K562 (cell line): ENCODE data around the gene PLEKHA7. TPM values are rescaled to one million over a fixed set of nuclear protein-coding genes. Genes with fewer than 3 reads are reported as not detected.

Experiments
- ATAC-seq: fragments of 200-7000 bp; cut with Tn5 transposase; 3 replicates; pipeline ENCODE4 v1.9.1; 2020; ENCODE audit warnings: moderate library complexity
- BruUV-seq: library from RNA; stranded (reverse); fragments of 400-500 nt; replicated peaks from 2 replicates; lab custom pipeline; 2021; lab: Mats Ljungman, UMichigan
- CTCF ChIA-PET: fragments of 300-600 bp; formaldehyde crosslinking; extraction: SDS; loops from one replicate; lab custom pipeline; 2021; ENCODE audit warnings: low intra/inter-chr PET ratio; lab: Yijun Ruan, JAX
- POLR2A ChIA-PET: fragments of 300-600, 350-650 bp; sonication (Branson Sonifier 250); formaldehyde crosslinking; extraction: SDS; loops from one replicate; lab custom pipeline; 2021; ENCODE audit warnings: antibody characterized with exemption, inconsistent platforms; lab: Yijun Ruan, JAX
- DNase-seq, 4 experiments: peaks; one replicate each; pipeline versions ENCODE4 v3.0.0 to v3.0.0-alpha.2; 2011 to 2018; ENCODE audit warnings: low spot score in 3 of 4, mixed read lengths in 3 of 4; ENCODE audit errors: extremely low read depth in 1 of 4
- FAIRE-seq: peaks from 2 replicates; lab custom pipeline; 2011; peaks lifted over from hg19 to GRCh38; lab: Jason Lieb, UNC
- H2AFZ ChIP-seq: 2 replicates; pipeline ENCODE4 v1.6.0; 2011; ENCODE audit warnings: low read depth, low read length, control low read depth, inconsistent platforms
- H3K27ac ChIP-seq: fragments of 200-600 bp; 3 replicates; pipeline ENCODE4 v1.8.0; 2011; ENCODE audit warnings: low read depth, mild to moderate bottlenecking, control low read depth, inconsistent platforms, low read length, moderate library complexity, mixed read lengths; ENCODE audit errors: extremely low read depth
- H3K27me3 ChIP-seq, 2 experiments: fragments of 300-600 bp in 1 of 2; 2 replicates in 1 of 2; 3 replicates in 1 of 2; pipeline versions ENCODE4 v1.6.0 to v1.8.0; 2011; ENCODE audit warnings: inconsistent platforms in 2 of 2, low read length in 2 of 2, mild to moderate bottlenecking in 1 of 2, mixed read lengths in 1 of 2, moderate library complexity in 1 of 2; ENCODE audit not compliant: control insufficient read depth in 2 of 2, insufficient read depth in 2 of 2
- H3K36me3 ChIP-seq: fragments of 300-600 bp; 3 replicates; pipeline ENCODE4 v1.8.0; 2011; ENCODE audit warnings: mild to moderate bottlenecking, low read length, inconsistent platforms; ENCODE audit not compliant: control insufficient read depth, insufficient read depth
- H3K4me1 ChIP-seq, 2 experiments: fragments of 200-600 bp in 1 of 2; replicated peaks in 1 of 2; 2 replicates in 1 of 2; 3 replicates in 1 of 2; pipeline versions ENCODE4 v1.5.1 to v1.8.0; 2011; ENCODE audit warnings: inconsistent platforms in 2 of 2, low read length in 2 of 2, mild to moderate bottlenecking in 1 of 2, mixed read lengths in 1 of 2, moderate library complexity in 1 of 2; ENCODE audit not compliant: control insufficient read depth in 2 of 2, insufficient read depth in 2 of 2
- H3K4me2 ChIP-seq: 2 replicates; pipeline ENCODE4 v1.6.1; 2011; ENCODE audit warnings: low read length, control low read depth, inconsistent platforms, mixed read lengths; ENCODE audit not compliant: insufficient read depth
- H3K4me3 ChIP-seq: fragments of 200-600 bp; sonication (generic), shearing (Covaris generic); 2 replicates; pipeline ENCODE4 v1.5.1; 2016; ENCODE audit warnings: control low read depth, inconsistent platforms
- H3K79me2 ChIP-seq: fragments of 200-600 bp; 3 replicates; pipeline ENCODE4 v1.8.0; 2011; ENCODE audit warnings: low read length, inconsistent platforms; ENCODE audit not compliant: control insufficient read depth, insufficient read depth
- H3K9ac ChIP-seq, 2 experiments: 2 replicates each; pipeline versions ENCODE4 v1.6.0 to v1.6.1; 2011; ENCODE audit warnings: low read depth in 2 of 2, low read length in 2 of 2, control low read depth in 1 of 2, inconsistent platforms in 1 of 2, mild to moderate bottlenecking in 1 of 2, mixed read lengths in 1 of 2; ENCODE audit not compliant: insufficient read depth in 1 of 2
- H3K9me1 ChIP-seq: one replicate; pipeline ENCODE4 v1.6.0; 2011; ENCODE audit warnings: inconsistent platforms, mild to moderate bottlenecking, low read length, moderate library complexity; ENCODE audit not compliant: control insufficient read depth, insufficient read depth
- H3K9me3 ChIP-seq: replicated peaks from 2 replicates; pipeline ENCODE4 v1.5.1; 2011; ENCODE audit warnings: low read depth, low read length, inconsistent platforms; ENCODE audit not compliant: control insufficient read depth, insufficient read depth
- H4K20me1 ChIP-seq: replicated peaks from 2 replicates; pipeline ENCODE4 v1.6.1; 2011; ENCODE audit warnings: low read length, inconsistent platforms, mixed read lengths; ENCODE audit not compliant: control insufficient read depth, insufficient read depth
- BCOR ChIP-seq: fragments of 450-650 bp; IDR thresholded peaks from 2 replicates; pipeline ENCODE4 v1.6.1; 2016
- CBX1 ChIP-seq: sonication (generic); IDR thresholded peaks from 2 replicates; pipeline ENCODE4 v1.6.1; 2016; ENCODE audit warnings: antibody characterized with exemption, low read depth, mild to moderate bottlenecking
- CBX3 ChIP-seq, 2 experiments: IDR thresholded peaks; 1 replicate in 1 of 2; 2 replicates in 1 of 2; pipeline ENCODE4 v1.6.1; 2012; ENCODE audit warnings: inconsistent platforms in 2 of 2, low read length in 2 of 2, borderline replicate concordance in 1 of 2, control low read depth in 1 of 2
- CHD1 ChIP-seq: fragments of 200-600 bp; sonication (generic); IDR thresholded peaks from one replicate; pipeline ENCODE4 v1.6.1; 2012; ENCODE audit warnings: mild to moderate bottlenecking, moderate library complexity, low read length, inconsistent platforms
- CHD4 ChIP-seq: fragments of 200-600 bp; sonication (generic); IDR thresholded peaks from 3 replicates; pipeline ENCODE4 v1.6.1; 2012; ENCODE audit warnings: low read depth, mild to moderate bottlenecking, mixed read lengths, low read length, inconsistent platforms; ENCODE audit not compliant: insufficient read depth, insufficient replicate concordance, poor library complexity, severe bottlenecking
- EGR1 ChIP-seq: fragments of 450-650 bp; conservative IDR thresholded peaks from 2 replicates; pipeline ENCODE4 v1.6.1; 2017; ENCODE audit warnings: mild to moderate bottlenecking
- ESRRA ChIP-seq: fragments of 450-650 bp; IDR thresholded peaks from 2 replicates; pipeline ENCODE4 v1.6.1; 2014; ENCODE audit warnings: low read depth, mild to moderate bottlenecking, moderate library complexity, borderline replicate concordance
- EWSR1 ChIP-seq: fragments of 450-650 bp; IDR thresholded peaks from 2 replicates; pipeline ENCODE4 v1.6.1; 2018; ENCODE audit warnings: borderline replicate concordance, mild to moderate bottlenecking, low read depth, moderate library complexity; ENCODE audit not compliant: partially characterized antibody
- HDAC1 ChIP-seq, 2 experiments: fragments of 450-650 bp; IDR thresholded peaks; 2 replicates each; pipeline ENCODE4 v1.6.1; 2016 to 2017; ENCODE audit warnings: inconsistent platforms in 1 of 2, mild to moderate bottlenecking in 1 of 2, moderate library complexity in 1 of 2
- HDAC2 ChIP-seq: fragments of 450-650 bp; IDR thresholded peaks from 2 replicates; pipeline ENCODE4 v1.6.1; 2016; ENCODE audit warnings: mild to moderate bottlenecking
- HDGF ChIP-seq: fragments of 450-650 bp; IDR thresholded peaks from 2 replicates; pipeline ENCODE4 v1.6.1; 2016
- JUN ChIP-seq, 2 experiments: sonication (generic) in 1 of 2; formaldehyde crosslinking in 1 of 2; IDR thresholded peaks; 2 replicates each; pipeline versions ENCODE4 v1.6.1 to v1.8.0; 2012 to 2022; ENCODE audit warnings: borderline replicate concordance in 2 of 2, mild to moderate bottlenecking in 2 of 2, improper control_type of control experiment in 1 of 2, low read depth in 1 of 2, low read length in 1 of 2, missing genetic modification reagents in 1 of 2
- KDM1A ChIP-seq, 2 experiments: fragments of 450-650 bp; IDR thresholded peaks; 2 replicates each; pipeline ENCODE4 v1.6.1; 2016; ENCODE audit warnings: mild to moderate bottlenecking in 2 of 2
- RBM25 ChIP-seq: fragments of 200-400 bp; formaldehyde crosslinking; IDR thresholded peaks from 2 replicates; pipeline ENCODE4 v1.6.1; 2018; ENCODE audit warnings: low read length, low read depth, moderate library complexity; ENCODE audit not compliant: severe bottlenecking
- RCOR1 ChIP-seq, 2 experiments: IDR thresholded peaks; 2 replicates each; pipeline ENCODE4 v1.6.1; 2012; ENCODE audit warnings: low read depth in 2 of 2, low read length in 2 of 2, borderline replicate concordance in 1 of 2, improper control_type of control experiment in 1 of 2
- SMARCA5 ChIP-seq: fragments of 450-650 bp; IDR thresholded peaks from 2 replicates; pipeline ENCODE4 v1.6.1; 2016
- TARDBP ChIP-seq: fragments of 450-650 bp; IDR thresholded peaks from 2 replicates; pipeline ENCODE4 v1.6.1; 2016
- ZBTB17 ChIP-seq: fragments of 450-650 bp; formaldehyde crosslinking; IDR thresholded peaks from 2 replicates; pipeline ENCODE4 v1.4.0; 2020; ENCODE audit warnings: mild to moderate bottlenecking
- ZFPM2 ChIP-seq: fragments of 250-450 bp; sonication (Bioruptor Pico); IDR thresholded peaks from 2 replicates; pipeline ENCODE4 v1.5.1; 2022; ENCODE audit warnings: mild to moderate bottlenecking
- ZNF445 ChIP-seq: fragments of 250-450 bp; sonication (Bioruptor Pico); IDR thresholded peaks from 2 replicates; pipeline ENCODE4 v1.4.0; 2020; ENCODE audit warnings: low read depth, mild to moderate bottlenecking, moderate library complexity
- ZNF561 ChIP-seq: fragments of 450-650 bp; formaldehyde crosslinking; conservative IDR thresholded peaks from 2 replicates; pipeline ENCODE4 v1.4.0; 2020; ENCODE audit warnings: mild to moderate bottlenecking, moderate library complexity
- ZNF785 ChIP-seq: fragments of 250-450 bp; sonication (Bioruptor Pico); IDR thresholded peaks from 2 replicates; pipeline ENCODE4 v1.4.0; 2020; ENCODE audit warnings: mild to moderate bottlenecking
- WGBS: fragments of 100-300 bp; shearing (Covaris generic); methylation state at CpG from one replicate; pipeline ENCODE4 v1.1.6; 2016; ENCODE audit warnings: low coverage, mixed read lengths; ENCODE audit not compliant: insufficient coverage; ENCODE audit errors: missing lambda C conversion rate; 5-methylcytosine and 5-hydroxymethylcytosine counted together
- in situ Hi-C: fragments of 300-500 bp; cut with MboI; formaldehyde crosslinking; loops from 4 replicates; pipeline ENCODE4 v1.15.0; 2018; ENCODE audit warnings: inconsistent platforms, mixed read lengths
- intact Hi-C: fragments of 100-400 bp; cut with micrococcal nuclease; formaldehyde crosslinking; loops from 2 replicates; pipeline ENCODE4 v1.14.2; 2022
- polyA plus RNA-seq, 8 experiments: library from polyadenylated mRNA; depleted of rRNA in 4 of 8; stranded (reverse) in 5 of 8; unstranded in 3 of 8; fragments of >200 nt; fragmentation: Nextera tagmentation in 2 of 8; fragmentation: Illumina TruSeq in 1 of 8; extraction: Ambion mirVana in 2 of 8; extraction: Trizol in 1 of 8; gene quantifications; 2 replicates each; pipeline versions ENCODE4 v1.2.1 to v1.2.3, GENCODE V29; 2011 to 2014; ENCODE audit warnings: inconsistent platforms in 1 of 8, missing spikeins in 1 of 8
- total RNA-seq, 7 experiments: library from RNA; depleted of rRNA in 6 of 7; stranded (reverse); fragments of >200 nt in 6 of 7; fragmentation: Illumina TruSeq in 2 of 7; extraction: Trizol in 2 of 7; gene quantifications; 2 replicates each; pipeline versions ENCODE4 v1.2.1 to v1.2.3, GENCODE V29; 2011 to 2021; ENCODE audit warnings: low replicate concordance in 1 of 7
- TF ChIP-seq, protein P1 (sequence below), 2 experiments: fragments of 450-650 bp in 1 of 2; sonication (generic) in 1 of 2; formaldehyde crosslinking in 1 of 2; IDR thresholded peaks in 1 of 2; conservative IDR thresholded peaks in 1 of 2; 2 replicates each; pipeline versions ENCODE4 v1.6.1 to v1.8.1; 2016 to 2023; ENCODE audit warnings: mild to moderate bottlenecking in 2 of 2, moderate library complexity in 2 of 2, inconsistent platforms in 1 of 2, missing genetic modification reagents in 1 of 2

Gene PLEKHA7
- total and polyA plus RNA-seq, 9 of the 15 experiments (the other 6 are each of a cell fraction or from before 2014, with no cell fraction given): 0.06 to 0.77 (median 0.20) TPM; not detected in 1

DNA sequence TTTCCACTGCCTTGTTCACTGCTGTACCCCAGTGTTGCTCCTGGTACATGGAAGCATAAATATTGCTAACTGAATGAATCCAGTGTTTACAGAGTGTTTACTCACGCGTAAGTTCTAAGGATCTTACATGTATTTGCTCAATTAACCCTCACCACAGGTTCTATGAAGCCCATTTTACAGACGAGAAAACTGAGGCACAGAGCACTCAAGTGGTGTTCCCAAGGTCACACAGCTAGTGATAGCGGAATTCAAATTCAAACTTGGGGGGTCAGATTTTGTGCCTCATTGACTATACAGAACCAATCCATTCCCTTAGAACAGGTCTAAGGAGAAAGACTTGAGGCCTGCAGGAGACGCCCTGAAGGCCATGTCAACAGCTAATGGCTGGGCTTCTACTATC lies 72.3 kb downstream of the PLEKHA7 start:
- H3K27ac ChIP-seq: no peak overlapping the region
- H3K36me3 ChIP-seq: no peaks in the 10 kb centered on the region
- H3K9ac ChIP-seq: no peak overlapping the region
- no peaks in the 10 kb centered on the region for H3K79me2 ChIP-seq
- intact Hi-C loops: no loop called here
- no peak overlapping the region for H2AFZ ChIP-seq
- no peak overlapping the region for H3K4me3 ChIP-seq
- DNase-seq (no peak), FAIRE-seq (no peak), ATAC-seq (no peak)
- H3K27me3 ChIP-seq: no peaks in the 10 kb centered on the region; a peak in 1 of 5 replicates
- H3K9me3 ChIP-seq: no peaks in the 10 kb centered on the region
- 19% methylated on average over 5 of the region's 5 CpGs for WGBS
- H3K4me2 ChIP-seq: no peak overlapping the region
- POLR2A ChIA-PET: interaction anchor here (0.9 kb wide), 1 partner anchor 265 kb away, joined by 3 read pairs; the partner anchor contains the start of gene PIK3C2A
- TF ChIP-seq RBM25 (peak; percentile 95), CHD1 (no peak), ZBTB17 (CRISPR knock-in tag) (no peak), EGR1 (no peak), CBX3 (IDR thresholded peaks at IDR 0.05; ENCODE audit: borderline replicate concordance in 1 of 2, low read length in 2 of 2) (no peak), ZFPM2 (CRISPR knock-in tag) (no peak), ZNF785 (CRISPR knock-in tag) (no peak), ESRRA (peak; percentile 75; the same call in 1 of the 2 replicates), JUN (IDR thresholded peaks at IDR 0.05; ENCODE audit: borderline replicate concordance, low read depth, low read length) (no peak), JUN (CRISPR knock-in tag; IDR thresholded peaks at IDR 0.05; ENCODE audit: borderline replicate concordance) (no peak), BCOR (peak; percentile 87), HDAC1 (IDR thresholded peaks at IDR 0.05) (no peak), CHD4 (peak; percentile 37), HDGF (no peak), EWSR1 (no peak), HDAC2 (peak; percentile 34; the same call in 1 of the 2 replicates), RCOR1 (IDR thresholded peaks at IDR 0.05; ENCODE audit: borderline replicate concordance in 1 of 2, low read depth in 2 of 2, low read length in 2 of 2) (0 out of 4 replicates have a peak, but pooled peaks of 1 of the 2 experiments have one; percentile 54), SMARCA5 (peak; percentile 74; the same call in 1 of the 2 replicates), CBX1 (peak; percentile 35; the same call in 1 of the 2 replicates), ZNF561 (CRISPR knock-in tag) (no peak), TARDBP (no peak), KDM1A (IDR thresholded peaks at IDR 0.05) (peak; percentile 27 to 38; a peak in 2 of 4 replicates), ZNF445 (CRISPR knock-in tag) (no peak)
- TF ChIP-seq, protein P1, sequence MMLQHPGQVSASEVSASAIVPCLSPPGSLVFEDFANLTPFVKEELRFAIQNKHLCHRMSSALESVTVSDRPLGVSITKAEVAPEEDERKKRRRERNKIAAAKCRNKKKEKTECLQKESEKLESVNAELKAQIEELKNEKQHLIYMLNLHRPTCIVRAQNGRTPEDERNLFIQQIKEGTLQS (IDR thresholded peaks at IDR 0.05): no peak
- TF ChIP-seq, protein P1 (CRISPR knock-in tag; conservative IDR thresholded peaks at IDR 0.05): no peak
- in situ Hi-C loops: no loop called here
- BruUV-seq: no TSS peak
- H3K9me1 ChIP-seq: no peaks in the 10 kb centered on the region
- CTCF ChIA-PET: interaction anchor here (1.4 kb wide), 1 partner anchor 563 kb away, joined by 5 read pairs; no protein-coding TSS in a partner anchor
- H4K20me1 ChIP-seq: no peaks in the 10 kb centered on the region
- no peaks in the 10 kb centered on the region for H3K4me1 ChIP-seq
